IPS-NIHi11 (cell line): Measurements from ENCODE around the gene FSIP1.

ENCODE experiments used
- DNase-seq: peaks from one replicate; pipeline ENCODE4 v3.0.0; 2012; ENCODE audit warnings: mixed read lengths, low spot score

Gene FSIP1

DNA sequence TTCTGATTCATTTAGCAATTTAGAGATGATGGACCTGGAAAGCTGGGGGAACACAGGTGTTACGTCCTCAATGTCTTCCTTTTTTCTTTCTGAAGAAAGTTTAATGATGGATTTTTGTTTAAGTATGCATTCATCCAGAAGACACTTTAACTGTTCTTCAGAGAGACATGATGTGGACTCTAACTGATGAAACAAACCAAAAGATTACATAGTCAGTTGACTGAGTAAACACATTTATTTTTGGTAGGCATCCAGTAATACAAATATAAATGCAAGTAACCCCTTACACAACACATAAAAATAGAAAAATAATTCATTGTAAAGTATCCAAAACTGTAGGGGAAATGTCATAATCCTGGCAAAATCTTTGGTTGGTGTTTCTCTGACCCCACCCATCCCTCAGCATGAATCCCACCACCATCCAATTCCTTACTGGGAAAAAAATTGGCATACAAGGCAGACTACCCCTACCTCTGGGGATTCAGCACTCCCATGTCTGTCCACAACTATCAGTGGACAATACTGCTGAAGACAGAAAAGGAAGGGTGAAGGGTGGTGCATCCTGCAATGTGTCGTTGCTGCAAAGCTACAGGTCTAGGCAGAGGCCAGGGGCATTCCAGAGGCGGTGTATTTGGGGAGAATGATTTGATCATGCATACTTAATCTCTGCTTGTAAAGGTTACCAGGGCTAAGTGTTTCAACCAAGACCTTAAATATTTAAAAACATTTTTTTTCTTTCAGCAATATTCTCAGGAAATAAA lies 164.4 kb downstream of the FSIP1 start:
- no peak for DNase-seq

DNA sequence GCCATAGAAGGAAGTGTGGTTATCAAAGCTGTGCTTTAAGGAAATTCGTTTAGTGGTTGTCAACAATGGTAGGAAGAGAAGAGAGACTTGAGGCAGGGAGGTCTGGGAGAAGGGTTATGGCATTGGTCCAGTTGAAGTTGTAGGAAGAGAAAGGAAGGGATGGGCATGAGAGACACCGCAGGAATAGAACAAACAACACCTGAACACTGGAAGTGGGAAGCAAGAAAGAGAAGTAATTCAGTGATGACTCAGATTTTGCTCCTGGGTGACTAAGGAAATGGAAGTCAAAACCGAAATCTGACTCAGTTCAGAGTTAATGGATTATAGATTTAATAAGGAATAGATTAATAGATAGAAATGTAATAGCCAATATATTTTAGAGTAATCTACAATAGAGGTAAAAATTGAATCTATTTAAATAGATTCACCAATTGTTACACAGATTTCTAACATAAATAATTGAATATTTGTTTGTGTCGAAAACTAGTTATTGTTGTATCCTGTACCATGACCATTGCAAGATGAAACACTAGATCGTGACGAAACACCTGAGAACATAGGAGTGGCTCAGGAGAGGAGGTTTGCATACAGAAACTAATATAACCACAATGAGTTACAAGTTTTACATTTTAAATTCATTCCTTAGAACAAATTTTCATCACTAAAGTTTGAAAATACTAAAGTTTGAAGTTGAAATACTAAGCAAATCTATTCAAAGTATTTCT lies 165.7 kb downstream of the FSIP1 start:
- no peak for DNase-seq

DNA sequence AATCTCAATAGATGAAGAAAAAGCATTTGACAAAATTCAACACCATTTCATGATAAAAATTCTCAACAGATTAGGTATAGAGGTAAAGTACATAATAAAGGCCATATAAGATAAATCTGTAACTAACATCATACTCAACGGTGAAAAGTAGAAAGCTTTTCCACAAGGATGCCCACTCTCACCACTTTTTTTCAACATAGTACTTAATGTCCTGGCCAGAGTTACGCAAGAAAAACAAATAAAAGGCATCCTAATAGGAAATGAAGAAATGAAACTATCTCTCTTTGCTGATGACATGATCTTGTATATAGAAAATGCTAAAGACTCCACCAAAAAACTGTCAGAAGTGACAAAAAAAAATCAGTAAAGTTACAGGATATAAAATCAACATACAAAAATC lies 168.8 kb downstream of the FSIP1 start:
- DNase-seq = no peak

DNA sequence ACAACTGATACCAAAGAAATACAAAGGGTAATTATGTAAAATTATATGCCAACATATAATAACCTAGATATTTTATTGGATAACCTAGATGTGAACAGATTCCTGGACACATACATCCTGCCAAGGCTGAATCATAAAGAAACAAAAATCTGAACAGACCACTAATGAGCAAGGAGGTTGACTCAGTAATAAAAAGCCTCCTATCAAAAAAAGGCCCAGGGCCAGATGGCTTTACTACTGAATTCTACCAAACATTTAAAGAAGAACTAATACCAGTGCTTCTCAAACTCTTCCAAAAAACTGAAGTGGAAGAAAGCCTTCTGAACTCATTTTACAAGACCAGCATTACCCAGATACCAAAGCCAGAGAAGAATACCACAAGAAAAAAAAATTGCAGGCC lies 169.4 kb downstream of the FSIP1 start:
- no peak for DNase-seq

DNA sequence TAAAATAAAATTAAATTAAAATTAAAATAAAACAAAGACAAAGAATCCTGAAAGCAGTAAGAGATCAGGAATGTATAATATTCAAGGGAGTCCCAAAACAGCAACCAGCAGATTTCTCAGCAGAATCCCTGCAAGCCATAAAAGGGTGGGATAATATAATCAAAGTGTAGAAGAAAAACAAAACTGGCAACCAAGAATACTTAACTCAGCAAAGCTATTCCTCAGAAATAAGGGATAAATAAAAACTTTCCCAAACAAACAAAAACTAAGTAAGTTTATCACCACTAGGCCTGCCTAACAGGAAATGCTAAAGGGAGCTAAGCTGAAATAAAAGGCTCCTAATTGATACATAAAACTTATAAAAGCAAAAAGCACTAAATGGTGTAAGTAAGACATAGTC lies 172.0 kb downstream of the FSIP1 start:
- no peak for DNase-seq

DNA sequence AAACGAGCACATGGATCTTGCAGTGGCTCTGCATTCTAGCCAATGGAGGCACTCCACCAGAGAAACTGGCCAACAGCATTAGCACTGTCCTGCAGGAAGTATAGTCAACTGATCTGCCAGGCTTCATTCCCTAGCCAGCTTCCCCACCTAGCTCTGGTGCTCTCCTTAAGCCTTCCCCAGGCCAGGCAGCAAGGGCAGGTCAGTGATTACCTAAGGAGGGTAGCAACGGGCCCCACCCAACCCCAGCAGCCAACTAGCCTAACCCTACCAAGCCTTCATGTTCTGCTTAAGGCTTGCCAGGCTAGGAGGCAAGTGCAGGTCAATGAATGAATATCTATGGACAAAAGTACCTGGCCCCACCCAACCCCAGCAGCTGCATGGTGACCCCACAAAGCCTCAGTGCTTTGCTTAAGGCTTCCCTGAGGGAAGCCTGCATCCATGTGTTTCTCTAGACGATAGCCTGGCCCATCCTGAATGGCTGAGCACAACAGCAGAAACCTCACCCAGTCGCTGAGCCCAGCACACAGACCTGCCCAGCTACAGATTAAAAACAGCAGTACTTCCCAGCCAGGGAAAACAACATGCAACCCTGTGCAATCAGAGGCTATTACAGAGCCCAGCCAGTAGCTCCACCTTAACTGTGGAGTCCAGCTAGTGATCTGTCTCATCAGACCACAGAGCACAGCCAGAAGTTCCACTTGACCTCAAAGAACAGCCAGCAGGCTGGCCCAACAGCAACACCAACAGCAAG lies 173.3 kb downstream of the FSIP1 start:
- DNase-seq = no peak

DNA sequence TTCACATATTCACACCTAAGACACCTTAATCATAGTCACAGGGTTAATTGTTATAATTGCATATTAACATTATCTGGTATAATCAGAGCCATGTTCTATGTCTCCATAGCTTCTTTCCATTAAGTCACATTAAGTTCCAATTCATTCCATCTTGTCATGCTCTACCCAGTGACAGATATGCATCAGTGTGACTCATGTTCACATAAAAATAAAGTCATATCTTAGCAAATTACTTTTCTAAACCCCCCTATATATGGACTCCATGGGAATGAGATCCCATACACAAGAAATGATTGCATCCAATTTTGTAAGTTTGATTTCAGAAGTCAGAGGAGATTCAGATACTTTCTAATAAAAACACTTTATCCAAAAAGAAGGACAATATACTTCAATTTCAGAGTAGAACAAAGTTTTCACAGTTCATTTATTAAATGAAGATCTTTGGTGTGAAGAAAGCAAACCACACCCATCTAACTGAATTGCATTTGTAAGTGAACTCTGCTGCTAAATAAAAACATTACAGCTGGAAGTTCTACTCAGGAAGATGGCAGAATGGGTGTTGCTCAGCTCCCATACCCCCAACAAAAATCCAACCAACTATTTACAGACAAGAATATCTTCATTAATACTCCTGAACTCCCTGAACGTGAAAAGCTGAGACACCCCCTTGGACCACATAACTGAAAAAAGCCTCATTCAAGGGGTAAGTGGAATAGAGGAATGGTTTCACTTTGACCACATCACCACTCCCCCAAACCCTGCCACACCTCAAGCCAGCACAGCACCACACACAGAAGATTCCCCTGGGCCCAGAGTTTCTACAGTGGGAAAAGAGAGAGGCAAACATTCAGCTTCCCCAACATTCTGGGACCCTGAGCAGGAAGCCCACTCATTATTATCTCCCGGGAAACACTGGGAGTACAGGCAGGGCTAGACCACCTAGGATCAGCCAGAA lies 174.2 kb downstream of the FSIP1 start:
- DNase-seq = no peak

DNA sequence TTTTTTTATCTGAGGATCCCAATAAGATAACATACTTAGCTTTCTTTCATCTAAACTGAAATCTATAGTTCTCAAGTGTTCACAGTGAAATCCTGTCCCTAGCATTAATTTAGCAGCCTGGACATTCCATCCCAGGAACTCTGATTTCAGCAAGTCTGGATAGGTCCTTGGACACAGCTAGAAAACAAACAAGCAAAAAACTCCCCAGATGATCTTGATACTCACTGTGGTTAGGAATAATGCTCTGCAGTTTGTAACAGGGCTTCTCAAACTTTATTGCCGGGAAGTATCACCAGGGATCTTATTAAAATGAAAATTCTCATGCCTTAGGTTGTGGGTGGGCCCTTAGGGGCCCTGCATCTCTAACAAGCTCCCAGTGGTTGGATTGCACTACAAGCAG lies 177.5 kb downstream of the FSIP1 start:
- no peak for DNase-seq

DNA sequence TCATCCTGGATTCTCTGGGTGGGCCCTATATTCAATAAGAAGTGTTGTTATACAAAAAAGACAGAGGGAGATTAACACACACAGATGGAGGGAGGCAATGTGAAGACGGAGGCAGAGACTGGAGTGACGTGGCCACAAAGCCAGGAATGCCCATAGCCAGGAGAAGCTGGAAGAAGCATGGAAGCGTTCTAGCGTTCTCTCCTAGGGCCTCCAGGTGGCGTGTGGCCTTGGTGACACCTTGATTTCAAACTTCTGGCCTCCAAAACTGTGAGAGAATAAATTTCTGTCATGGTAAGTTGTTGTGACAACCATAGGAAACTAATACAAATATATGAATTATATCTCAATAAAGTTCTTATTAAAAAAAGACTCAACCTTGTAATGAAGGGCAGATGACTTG lies 180.5 kb downstream of the FSIP1 start:
- DNase-seq = peak; percentile 25

DNA sequence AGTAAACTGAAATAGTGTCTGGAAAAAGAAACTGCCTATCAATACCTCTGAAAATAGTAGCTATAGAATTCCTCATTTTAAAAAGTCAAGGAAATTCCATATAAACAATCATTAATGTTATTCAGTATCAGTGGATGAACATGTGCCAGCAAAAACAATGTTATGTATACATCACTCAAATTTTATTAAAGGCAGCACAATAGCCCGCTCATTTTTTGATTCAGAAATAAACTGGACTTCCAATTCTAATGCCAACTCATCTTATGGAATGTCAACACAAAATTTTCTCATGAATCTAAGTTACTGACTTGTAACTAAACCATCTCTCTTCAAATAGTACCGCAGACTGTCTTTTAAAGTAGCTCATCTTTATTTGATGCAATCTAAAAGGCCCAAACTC lies 182.8 kb downstream of the FSIP1 start:
- DNase-seq = no peak

DNA sequence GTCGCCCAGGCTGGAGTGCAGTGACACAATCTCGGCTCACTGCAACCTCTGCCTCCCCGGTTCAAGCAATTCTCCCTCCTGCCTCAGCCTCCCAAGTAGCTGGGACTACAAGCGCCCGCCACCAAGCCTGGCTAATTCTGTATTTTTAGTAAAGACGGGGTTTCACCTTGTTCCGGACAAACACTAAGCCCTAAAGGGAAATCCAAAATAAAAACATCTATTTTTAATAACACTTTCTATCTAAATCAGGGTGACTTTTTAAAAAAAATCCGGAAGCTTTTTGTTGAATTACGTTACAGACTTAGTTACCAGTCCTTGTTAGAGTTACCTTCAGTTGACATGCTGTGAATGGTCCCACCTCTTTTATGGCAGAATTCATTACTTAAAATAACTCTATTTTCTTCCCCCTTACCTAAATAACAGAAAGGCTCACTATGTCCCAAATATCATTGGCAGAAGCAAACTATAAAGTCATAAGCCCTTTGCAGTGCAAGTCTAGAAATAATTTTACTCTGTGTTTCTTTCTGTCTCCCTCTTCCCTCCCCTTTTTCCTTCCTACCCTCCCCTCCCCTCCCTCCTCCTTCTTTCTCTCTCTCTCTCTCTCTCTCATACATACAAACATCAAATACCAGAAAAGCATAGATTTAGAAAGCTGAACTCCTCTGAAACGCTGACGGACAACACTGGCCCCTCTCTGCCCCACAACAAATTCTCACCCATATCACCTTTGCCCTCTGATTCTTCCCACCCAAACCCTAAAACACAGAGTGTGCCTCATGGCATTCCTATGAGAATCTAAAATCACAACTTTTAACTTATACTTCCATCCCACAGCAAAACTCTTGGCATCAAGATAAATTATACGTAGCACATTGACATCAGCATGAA lies 183.4 kb downstream of the FSIP1 start:
- DNase-seq = no peak

DNA sequence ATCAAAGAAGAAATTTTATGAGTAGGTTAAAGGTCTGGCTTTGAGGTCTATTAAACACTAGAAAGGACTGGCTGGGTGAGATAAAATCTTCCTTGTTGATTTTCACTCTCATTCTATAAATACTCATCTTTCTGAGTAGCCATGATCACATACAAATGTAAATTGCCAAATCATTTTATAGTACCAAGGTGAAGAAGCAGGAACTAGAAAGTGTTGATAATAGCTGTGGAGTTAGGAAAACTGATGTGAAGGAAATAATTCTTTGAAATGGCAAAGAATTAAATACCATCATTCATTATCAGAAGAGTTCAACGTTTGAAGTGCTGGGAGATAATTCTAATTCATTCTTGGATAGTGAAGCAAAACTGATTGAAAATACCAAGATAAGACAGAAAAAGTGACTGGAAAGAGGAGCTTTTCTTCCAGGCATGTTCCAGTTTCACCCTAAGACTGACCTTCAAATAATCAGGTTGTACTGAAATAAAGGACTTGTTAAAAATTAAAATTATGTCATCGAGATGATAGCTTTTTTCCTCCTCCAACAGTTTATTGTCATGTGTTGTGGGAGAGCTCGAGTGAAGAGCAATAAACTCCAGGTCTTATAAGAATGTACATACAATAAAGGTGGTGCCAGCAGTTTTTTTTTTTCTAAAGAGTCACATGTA lies 184.3 kb downstream of the FSIP1 start:
- no peak for DNase-seq

DNA sequence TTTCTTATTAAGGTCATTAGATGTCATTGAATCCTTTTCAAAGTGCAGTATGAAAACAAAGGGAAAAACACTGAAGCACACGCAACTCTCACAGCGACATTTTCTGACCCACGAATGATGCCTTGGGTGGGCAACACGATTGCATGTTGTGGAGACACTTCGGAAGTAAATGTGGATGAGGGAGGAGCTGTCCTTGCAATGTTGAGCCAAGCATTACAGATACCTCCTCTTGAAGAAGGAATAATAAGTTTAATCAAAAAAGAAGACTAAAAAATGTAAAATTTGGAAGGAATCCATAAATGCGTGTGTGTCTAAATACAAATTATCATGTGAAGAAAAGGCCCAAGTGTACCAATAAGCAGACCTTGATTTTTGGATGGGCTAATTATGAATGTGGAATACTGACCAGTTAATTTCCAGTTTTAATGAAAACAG lies 184.9 kb downstream of the FSIP1 start:
- no peak for DNase-seq

DNA sequence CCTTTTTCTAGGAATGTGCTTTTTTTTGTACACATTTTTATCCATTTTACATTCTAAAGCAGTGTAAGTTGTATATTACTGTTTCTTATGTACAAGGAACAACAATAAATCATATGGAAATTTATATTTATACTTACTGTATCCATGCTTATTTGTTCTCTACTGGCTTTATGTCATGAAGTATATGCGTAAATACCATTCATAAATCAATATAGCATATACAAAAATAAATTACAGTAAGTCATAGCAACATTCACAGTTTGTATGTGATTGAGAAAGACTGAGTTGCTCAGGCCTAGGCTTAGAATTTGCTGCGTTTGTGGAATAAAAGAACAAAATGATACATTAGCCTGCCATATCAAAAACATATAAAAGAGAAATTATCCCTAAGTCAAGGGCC lies 185.3 kb downstream of the FSIP1 start:
- DNase-seq = no peak

DNA sequence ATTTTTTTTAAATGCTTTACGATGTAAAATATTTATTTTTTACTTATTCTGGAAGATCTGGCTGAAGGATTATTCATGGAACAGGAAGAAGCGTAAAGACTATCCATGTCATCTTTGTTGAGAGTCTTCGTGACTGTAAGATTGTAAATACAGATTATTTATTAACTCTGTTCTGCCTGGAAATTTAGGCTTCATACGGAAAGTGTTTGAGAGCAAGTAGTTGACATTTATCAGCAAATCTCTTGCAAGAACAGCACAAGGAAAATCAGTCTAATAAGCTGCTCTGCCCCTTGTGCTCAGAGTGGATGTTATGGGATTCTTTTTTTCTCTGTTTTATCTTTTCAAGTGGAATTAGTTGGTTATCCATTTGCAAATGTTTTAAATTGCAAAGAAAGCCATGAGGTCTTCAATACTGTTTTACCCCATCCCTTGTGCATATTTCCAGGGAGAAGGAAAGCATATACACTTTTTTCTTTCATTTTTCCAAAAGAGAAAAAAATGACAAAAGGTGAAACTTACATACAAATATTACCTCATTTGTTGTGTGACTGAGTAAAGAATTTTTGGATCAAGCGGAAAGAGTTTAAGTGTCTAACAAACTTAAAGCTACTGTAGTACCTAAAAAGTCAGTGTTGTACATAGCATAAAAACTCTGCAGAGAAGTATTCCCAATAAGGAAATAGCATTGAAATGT lies 186.1 kb downstream of the FSIP1 start:
- no peak for DNase-seq

DNA sequence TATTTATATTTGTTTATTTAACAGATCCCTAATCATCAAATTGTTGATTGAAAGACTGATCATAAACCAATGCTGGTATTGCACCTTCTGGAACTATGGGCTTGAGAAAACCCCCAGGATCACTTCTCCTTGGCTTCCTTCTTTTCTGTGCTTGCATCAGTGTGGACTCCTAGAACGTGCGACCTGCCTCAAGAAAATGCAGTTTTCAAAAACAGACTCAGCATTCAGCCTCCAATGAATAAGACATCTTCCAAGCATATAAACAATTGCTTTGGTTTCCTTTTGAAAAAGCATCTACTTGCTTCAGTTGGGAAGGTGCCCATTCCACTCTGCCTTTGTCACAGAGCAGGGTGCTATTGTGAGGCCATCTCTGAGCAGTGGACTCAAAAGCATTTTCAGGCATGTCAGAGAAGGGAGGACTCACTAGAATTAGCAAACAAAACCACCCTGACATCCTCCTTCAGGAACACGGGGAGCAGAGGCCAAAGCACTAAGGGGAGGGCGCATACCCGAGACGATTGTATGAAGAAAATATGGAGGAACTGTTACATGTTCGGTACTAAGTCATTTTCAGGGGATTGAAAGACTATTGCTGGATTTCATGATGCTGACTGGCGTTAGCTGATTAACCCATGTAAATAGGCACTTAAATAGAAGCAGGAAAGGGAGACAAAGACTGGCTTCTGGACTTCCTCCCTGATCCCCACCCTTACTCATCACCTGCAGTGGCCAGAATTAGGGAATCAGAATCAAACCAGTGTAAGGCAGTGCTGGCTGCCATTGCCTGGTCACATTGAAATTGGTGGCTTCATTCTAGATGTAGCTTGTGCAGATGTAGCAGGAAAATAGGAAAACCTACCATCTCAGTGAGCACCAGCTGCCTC lies 187.1 kb downstream of the FSIP1 start:
- DNase-seq = no peak

DNA sequence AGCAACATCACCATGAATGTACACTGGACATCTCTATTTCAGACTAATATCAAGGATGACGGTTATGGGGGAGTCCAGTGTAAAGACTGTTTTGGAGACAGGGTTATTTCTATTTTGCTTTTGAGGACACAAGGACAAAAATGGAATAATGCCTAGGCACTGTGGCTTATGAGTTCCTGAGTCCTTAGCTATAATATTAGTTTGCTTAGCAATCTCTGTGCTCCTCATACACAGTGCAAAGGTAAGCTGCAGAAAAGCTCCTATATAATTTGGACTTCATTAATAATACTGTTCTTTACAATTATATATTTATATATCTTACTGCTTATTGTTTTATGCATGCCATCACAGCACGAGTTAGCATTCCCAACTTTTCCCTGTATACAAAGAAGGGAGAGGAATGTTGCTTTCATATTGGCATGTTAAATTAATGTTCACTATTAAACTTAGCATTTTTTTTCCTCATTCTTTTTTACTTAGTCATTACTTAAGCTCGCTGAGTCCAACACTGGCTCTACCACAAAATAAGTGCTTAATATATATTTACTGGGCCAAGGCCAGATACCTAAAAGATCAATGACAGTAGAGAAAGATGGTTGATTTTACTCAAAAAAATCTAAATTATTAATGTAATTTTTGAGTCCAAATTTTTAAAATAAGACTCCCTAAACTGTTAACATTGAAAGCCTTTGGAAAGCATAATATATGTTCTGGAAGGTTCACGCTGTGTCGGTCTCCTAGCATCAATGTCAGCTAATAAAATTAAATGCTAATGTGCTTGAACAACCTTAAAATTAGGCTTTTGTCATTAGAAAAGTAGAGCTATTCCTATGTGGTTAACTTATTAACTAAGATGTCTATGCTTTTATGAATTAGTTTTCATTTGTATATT lies 187.9 kb downstream of the FSIP1 start:
- DNase-seq = no peak
